Fibroblast of lung (primary cell): ENCODE measurements around the gene GREM2. TPM values are rescaled to one million over a fixed set of nuclear protein-coding genes. Genes with fewer than 3 reads are reported as not detected.
A peak's percentile ranks its signal among the peaks of the same experiment; 100 is the strongest.

Source experiments
- DNase-seq, 2 donors: peaks; one replicate each; pipeline versions ENCODE4 v3.0.0 to v3.0.0-alpha.2; 2010; ENCODE audit warnings: low read depth in 2 of 2
- H2AFZ ChIP-seq: 2 replicates; pipeline ENCODE4 v1.5.1; 2012; ENCODE audit warnings: low read length, control low read depth, inconsistent platforms
- H3K27ac ChIP-seq: 2 replicates; pipeline ENCODE4 v1.5.1; 2011; ENCODE audit warnings: low read length, control low read depth; ENCODE audit not compliant: insufficient read depth
- H3K27me3 ChIP-seq: 2 replicates; pipeline ENCODE4 v1.5.1; 2011; ENCODE audit warnings: mild to moderate bottlenecking, low read length; ENCODE audit not compliant: control insufficient read depth, insufficient read depth
- H3K36me3 ChIP-seq: 2 replicates; pipeline ENCODE4 v1.5.1; 2011; ENCODE audit warnings: low read length; ENCODE audit not compliant: control insufficient read depth, insufficient read depth
- H3K4me1 ChIP-seq: 2 replicates; pipeline ENCODE4 v1.5.1; 2011; ENCODE audit warnings: low read length; ENCODE audit not compliant: control insufficient read depth, insufficient read depth; ENCODE audit errors: extremely low read depth
- H3K4me2 ChIP-seq: 2 replicates; pipeline ENCODE4 v1.5.1; 2011; ENCODE audit warnings: low read length, control low read depth; ENCODE audit not compliant: insufficient read depth; ENCODE audit errors: extremely low read depth
- H3K4me3 ChIP-seq, 4 experiments: fragments of 200-600 bp in 1 of 4; sonication (generic) in 1 of 4; replicated peaks in 1 of 4; 2 replicates each; pipeline ENCODE4 v1.5.1; 2011 to 2016; ENCODE audit warnings: low read length in 4 of 4, low read depth in 3 of 4, mild to moderate bottlenecking in 3 of 4, control low read depth in 2 of 4, inconsistent platforms in 1 of 4, mixed read lengths in 1 of 4; ENCODE audit not compliant: insufficient read depth in 1 of 4; ENCODE audit errors: control extremely low read depth in 1 of 4
- H3K79me2 ChIP-seq: 2 replicates; pipeline ENCODE4 v1.5.1; 2012; ENCODE audit warnings: mild to moderate bottlenecking, low read length, inconsistent platforms; ENCODE audit not compliant: control insufficient read depth, insufficient read depth
- H3K9ac ChIP-seq: 2 replicates; pipeline ENCODE4 v1.5.1; 2011; ENCODE audit warnings: mild to moderate bottlenecking, low read length, control low read depth; ENCODE audit not compliant: insufficient read depth
- H3K9me3 ChIP-seq: 2 replicates; pipeline ENCODE4 v1.5.1; 2012; ENCODE audit warnings: low read depth, low read length; ENCODE audit not compliant: control insufficient read depth, insufficient read depth
- H4K20me1 ChIP-seq: 2 replicates; pipeline ENCODE4 v1.5.1; 2011; ENCODE audit warnings: low read length; ENCODE audit not compliant: control insufficient read depth, insufficient read depth; ENCODE audit errors: extremely low read depth
- EZH2 ChIP-seq: IDR thresholded peaks from 2 replicates; pipeline ENCODE4 v1.5.1; 2012; ENCODE audit warnings: low read length, control low read depth, mild to moderate bottlenecking; ENCODE audit errors: missing control alignments
- polyA plus RNA-seq, 2 donors: library from polyadenylated mRNA; depleted of rRNA in 1 of 2; stranded (reverse) in 1 of 2; unstranded in 1 of 2; fragments of >200 nt; gene quantifications; 2 replicates each; pipeline ENCODE4 v1.2.1, GENCODE V29; 2011 to 2012; ENCODE audit warnings: missing spikeins in 1 of 2
- total RNA-seq: library from RNA; depleted of rRNA; stranded (reverse); fragments of >200 nt; gene quantifications from 2 replicates; pipeline ENCODE4 v1.2.1, GENCODE V29; 2014
- TF ChIP-seq, protein P1 (sequence below), 2 donors: IDR thresholded peaks in 1 of 2; conservative IDR thresholded peaks in 1 of 2; 1 replicate in 1 of 2; 2 replicates in 1 of 2; pipeline ENCODE4 v1.5.1; 2011 to 2012; ENCODE audit warnings: low read length in 2 of 2, control low read depth in 1 of 2, inconsistent platforms in 1 of 2, low read depth in 1 of 2, mild to moderate bottlenecking in 1 of 2

Gene GREM2
- total and polyA plus RNA-seq, 2 donors (not counting 1 experiment from before 2014, with no cell fraction given), result 6.9 to 21.1 TPM

DNA sequence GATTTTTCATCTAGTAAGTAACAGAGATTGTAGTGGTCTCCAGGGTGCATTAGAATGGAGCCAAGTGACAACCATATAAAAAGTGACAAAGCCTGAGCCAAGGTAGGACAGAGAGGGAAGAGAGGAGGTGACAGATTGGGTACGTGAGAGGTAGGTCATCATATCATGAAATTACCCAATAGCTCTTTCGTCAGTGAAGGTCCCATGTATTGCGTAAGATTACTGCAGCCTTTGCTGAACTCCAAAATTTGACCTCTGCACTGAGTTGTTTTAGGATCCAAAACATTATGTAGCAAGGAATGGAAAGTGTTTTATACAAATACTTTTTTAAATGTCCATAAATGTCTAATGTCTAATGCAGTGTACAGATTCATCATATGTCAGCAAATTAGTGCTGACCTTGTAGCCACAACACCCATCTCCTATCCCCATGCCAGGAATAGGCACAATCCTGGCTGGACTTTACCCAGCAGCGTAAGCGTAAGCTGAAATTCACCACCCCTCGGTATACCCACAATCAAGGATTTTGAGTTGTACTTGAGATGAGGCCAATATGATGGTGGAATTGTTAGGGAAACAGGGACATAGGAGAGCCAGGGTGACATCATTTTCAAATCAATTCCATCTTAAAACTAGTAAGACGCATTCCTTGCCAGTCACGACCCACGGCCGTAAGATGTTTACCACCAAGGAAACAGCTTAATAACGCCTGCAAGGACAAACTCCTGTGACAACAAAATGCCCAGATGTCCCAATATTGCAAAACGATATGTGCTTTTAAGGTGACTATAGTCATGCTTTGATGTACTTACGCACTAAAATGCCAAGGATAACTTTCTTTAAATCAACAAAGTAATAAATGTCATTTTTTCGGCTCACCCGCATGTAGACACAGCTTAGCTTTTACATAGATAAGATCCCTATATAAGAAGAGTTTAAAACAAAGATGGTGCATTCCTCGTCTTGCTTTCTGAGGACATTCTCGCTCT is 38.1 kb upstream of the GREM2 start:
- Histone ChIP-seq H4K20me1 (no peaks in the 10 kb centered on the region), H3K27ac (no peak overlapping the region), H3K27me3 (no peaks in the 10 kb centered on the region), H3K4me1 (no peaks in the 10 kb centered on the region), H3K79me2 (no peaks in the 10 kb centered on the region), H3K9me3 (no peaks in the 10 kb centered on the region), H3K9ac (no peak overlapping the region), H3K4me2 (no peak overlapping the region), H3K4me3 (no peak overlapping the region), H2AFZ (no peak overlapping the region), H3K36me3 (no peaks in the 10 kb centered on the region)
- no peak for DNase-seq
- TF ChIP-seq EZH2, result no peak
- TF ChIP-seq, protein P1, sequence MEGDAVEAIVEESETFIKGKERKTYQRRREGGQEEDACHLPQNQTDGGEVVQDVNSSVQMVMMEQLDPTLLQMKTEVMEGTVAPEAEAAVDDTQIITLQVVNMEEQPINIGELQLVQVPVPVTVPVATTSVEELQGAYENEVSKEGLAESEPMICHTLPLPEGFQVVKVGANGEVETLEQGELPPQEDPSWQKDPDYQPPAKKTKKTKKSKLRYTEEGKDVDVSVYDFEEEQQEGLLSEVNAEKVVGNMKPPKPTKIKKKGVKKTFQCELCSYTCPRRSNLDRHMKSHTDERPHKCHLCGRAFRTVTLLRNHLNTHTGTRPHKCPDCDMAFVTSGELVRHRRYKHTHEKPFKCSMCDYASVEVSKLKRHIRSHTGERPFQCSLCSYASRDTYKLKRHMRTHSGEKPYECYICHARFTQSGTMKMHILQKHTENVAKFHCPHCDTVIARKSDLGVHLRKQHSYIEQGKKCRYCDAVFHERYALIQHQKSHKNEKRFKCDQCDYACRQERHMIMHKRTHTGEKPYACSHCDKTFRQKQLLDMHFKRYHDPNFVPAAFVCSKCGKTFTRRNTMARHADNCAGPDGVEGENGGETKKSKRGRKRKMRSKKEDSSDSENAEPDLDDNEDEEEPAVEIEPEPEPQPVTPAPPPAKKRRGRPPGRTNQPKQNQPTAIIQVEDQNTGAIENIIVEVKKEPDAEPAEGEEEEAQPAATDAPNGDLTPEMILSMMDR (conservative IDR thresholded peaks at IDR 0.05 in 1 of 2, IDR thresholded peaks at IDR 0.05 in 1 of 2; ENCODE audit: low read depth in 1 of 2, low read length in 2 of 2), result no peak

DNA sequence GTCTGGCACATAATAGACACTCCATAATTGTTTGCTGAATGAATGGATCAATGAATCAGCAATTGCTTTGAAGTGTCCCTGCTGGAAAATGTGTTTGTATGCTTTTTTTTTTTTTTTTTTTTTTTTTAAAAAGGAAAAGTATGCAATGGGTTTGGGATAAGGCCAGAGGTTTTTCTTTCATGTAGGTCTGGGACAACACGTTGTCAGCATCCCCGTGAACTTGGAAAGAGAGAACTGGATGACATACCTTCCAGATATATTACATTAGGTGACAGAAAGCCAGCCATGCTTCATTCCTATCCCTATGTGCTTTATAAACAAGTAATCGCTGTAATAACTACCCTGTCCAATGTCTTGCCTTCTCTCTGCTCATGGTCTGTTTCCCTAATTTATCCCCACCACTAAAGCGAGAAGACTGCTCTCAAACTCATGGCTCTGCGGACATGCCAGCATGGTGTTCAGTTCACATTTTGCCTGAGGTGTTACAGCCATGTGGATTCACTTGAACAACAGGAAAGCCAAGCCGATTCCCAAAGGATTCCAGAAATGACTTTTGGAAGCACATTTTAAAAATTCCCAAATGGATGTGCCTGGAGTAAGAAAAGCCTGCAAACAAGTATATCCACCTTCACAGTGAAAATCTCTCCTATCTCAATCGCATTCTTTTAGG is 34.8 kb upstream of the GREM2 start:
- Histone ChIP-seq H3K4me3 (no peak overlapping the region), H3K9me3 (no peaks in the 10 kb centered on the region), H3K79me2 (no peaks in the 10 kb centered on the region), H3K27ac (no peak overlapping the region), H2AFZ (no peak overlapping the region), H3K4me2 (no peak overlapping the region), H3K9ac (no peak overlapping the region), H3K27me3 (no peaks in the 10 kb centered on the region), H3K4me1 (no peaks in the 10 kb centered on the region), H4K20me1 (no peaks in the 10 kb centered on the region), H3K36me3 (no peaks in the 10 kb centered on the region)
- DNase-seq, result peak in 1 of 2 donors; percentile 21
- TF ChIP-seq, protein P1 (conservative IDR thresholded peaks at IDR 0.05 in 1 of 2, IDR thresholded peaks at IDR 0.05 in 1 of 2; ENCODE audit: low read depth in 1 of 2, low read length in 2 of 2), result no peak
- no peak for TF ChIP-seq EZH2

DNA sequence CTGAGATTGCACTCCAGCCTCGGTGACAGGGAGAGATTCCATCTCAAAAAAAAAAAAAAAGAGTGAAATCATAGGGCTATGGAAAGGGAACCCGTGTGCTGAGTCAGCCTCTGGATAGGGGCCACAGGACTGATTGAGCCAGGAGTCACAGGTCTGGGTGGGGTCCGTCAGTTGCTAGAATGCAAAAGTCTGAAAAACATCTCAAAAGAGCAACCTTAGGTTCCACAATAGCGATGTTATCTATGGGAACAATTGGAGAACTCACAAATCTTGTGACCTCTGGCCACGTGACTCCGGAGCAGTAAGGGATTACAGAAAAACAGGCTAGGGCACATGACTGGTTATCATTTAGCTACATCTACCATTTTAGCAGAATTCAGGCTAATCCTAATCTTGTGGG is 32.8 kb upstream of the GREM2 start:
- no peaks in the 10 kb centered on the region for H4K20me1 ChIP-seq
- H3K79me2 ChIP-seq, result no peaks in the 10 kb centered on the region
- no peaks in the 10 kb centered on the region for H3K4me1 ChIP-seq
- H3K4me2 ChIP-seq, result no peak overlapping the region
- no peaks in the 10 kb centered on the region for H3K27me3 ChIP-seq
- H3K9me3 ChIP-seq, result no peaks in the 10 kb centered on the region
- H3K4me3 ChIP-seq, result no peak overlapping the region
- no peak overlapping the region for H3K9ac ChIP-seq
- TF ChIP-seq, protein P1 (conservative IDR thresholded peaks at IDR 0.05 in 1 of 2, IDR thresholded peaks at IDR 0.05 in 1 of 2; ENCODE audit: low read depth in 1 of 2, low read length in 2 of 2), result no peak
- no peak for TF ChIP-seq EZH2
- H3K36me3 ChIP-seq, result no peaks in the 10 kb centered on the region
- no peak overlapping the region for H3K27ac ChIP-seq
- DNase-seq, result peak in 1 of 2 donors; percentile 53
- H2AFZ ChIP-seq, result no peak overlapping the region
